ENCODE data around the gene RALGPS2. TPM values are rescaled to one million over a fixed set of nuclear protein-coding genes. Genes with fewer than 3 reads are reported as not detected.

Gene RALGPS2, protein sequence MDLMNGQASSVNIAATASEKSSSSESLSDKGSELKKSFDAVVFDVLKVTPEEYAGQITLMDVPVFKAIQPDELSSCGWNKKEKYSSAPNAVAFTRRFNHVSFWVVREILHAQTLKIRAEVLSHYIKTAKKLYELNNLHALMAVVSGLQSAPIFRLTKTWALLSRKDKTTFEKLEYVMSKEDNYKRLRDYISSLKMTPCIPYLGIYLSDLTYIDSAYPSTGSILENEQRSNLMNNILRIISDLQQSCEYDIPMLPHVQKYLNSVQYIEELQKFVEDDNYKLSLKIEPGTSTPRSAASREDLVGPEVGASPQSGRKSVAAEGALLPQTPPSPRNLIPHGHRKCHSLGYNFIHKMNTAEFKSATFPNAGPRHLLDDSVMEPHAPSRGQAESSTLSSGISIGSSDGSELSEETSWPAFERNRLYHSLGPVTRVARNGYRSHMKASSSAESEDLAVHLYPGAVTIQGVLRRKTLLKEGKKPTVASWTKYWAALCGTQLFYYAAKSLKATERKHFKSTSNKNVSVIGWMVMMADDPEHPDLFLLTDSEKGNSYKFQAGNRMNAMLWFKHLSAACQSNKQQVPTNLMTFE
- total RNA-seq (2022; extraction: Qiagen RNA extraction; ENCODE audit: low read depth), result 15.1 to 24.2 TPM (median 19.4 TPM) in 5 replicates

DNA sequence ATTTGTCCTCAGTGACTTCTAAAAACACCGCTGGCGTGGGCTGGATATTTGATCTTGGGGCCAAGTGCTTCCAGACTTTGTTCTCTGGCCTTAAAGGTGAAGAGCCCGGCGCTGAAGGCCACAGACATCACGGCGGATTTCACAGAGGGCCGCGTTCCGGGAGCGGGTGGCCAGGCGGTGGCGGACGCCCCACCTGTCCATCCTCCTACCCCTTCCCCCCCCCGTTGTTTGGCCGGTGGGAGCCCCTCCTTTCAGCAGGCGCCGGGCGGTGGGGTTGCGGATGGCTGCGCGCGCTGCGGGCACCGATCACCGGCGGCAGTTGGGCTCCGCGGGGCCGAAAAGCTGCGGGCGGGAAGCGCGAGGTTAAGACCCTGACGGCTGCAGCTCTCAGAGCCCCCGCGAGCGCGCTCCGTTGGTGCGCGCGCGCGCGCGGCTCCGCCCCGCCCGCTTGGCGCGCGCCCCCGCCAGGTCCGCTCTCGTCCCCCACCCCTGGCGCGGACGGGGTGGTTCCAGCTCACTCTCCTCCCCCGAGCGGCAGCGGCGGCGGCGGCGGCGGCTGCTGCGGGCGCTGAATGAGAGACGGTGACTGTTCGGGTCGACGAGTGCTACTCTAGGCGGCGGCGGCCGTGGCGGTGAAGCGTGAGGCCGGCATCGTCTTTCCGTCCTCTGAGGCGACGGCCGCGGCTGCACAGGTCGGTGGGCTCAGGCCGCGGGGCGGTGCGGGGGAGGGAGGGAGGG, at the start of gene RALGPS2:
Gene RALGPS2, plus strand, starts transcription at position 517 of the 738 bp plus-strand sequence. CDS start 51,521 bp downstream, outside the sequence.

GRCh38 chr1:178870944-178871343, 145.9 kb downstream of the RALGPS2 start, which contains the start of gene ANGPTL1:
Gene ANGPTL1, minus strand, starts transcription at chr1:178871077. Its CDS starts 5,301 bp downstream, at chr1:178865776.

Other genes starting within 250 kb of the RALGPS2 start
- gene CLEC20A, start 228.3 kb upstream of the RALGPS2 start, total RNA-seq (2022; extraction: Qiagen RNA extraction; ENCODE audit: low read depth), result not detected in 5 replicates
- 0.19 TPM in 1 of 5 replicates, not detected in the others for gene TEX35, start 212.1 kb upstream of the RALGPS2 start, total RNA-seq (2022; extraction: Qiagen RNA extraction; ENCODE audit: low read depth)
- not detected in 5 replicates for gene ANGPTL1, start 145.8 kb downstream of the RALGPS2 start, total RNA-seq (2022; extraction: Qiagen RNA extraction; ENCODE audit: low read depth)

Data from A549 treated with ZK216348 at 1 μM for 4 hours (cell line).